HG03571 (cell line): ENCODE results near the gene ZFAND3.

Source experiments
- ATAC-seq: cut with Tn5 transposase; IDR thresholded peaks from one replicate; pipeline ENCODE4 v1.9.1; 2021; ENCODE audit not compliant: unreplicated experiment

The ZFAND3 gene

GRCh38 chr6:38077488-38078030 is 258.0 kb downstream of the ZFAND3 start:
- ATAC-seq: no peak

DNA sequence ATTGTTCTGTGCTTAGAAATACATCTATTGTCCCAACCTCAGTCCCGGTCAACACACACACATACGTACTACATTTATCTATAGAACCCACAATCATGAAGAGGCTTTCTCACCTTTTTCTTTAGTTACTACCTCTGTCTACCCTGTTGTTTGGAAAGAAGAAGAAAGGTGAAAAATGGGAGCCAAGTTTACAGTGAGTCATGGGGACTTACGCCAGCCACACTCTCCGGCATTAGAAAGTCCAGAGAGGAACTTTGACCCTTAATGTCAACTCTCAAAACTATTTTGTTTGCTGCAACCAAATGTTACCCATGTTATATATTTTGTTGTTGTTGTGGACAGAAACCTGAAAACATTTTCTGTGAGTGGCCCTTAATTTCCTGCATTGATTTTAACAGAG is 259.1 kb downstream of the ZFAND3 start:
- no peak for ATAC-seq

DNA sequence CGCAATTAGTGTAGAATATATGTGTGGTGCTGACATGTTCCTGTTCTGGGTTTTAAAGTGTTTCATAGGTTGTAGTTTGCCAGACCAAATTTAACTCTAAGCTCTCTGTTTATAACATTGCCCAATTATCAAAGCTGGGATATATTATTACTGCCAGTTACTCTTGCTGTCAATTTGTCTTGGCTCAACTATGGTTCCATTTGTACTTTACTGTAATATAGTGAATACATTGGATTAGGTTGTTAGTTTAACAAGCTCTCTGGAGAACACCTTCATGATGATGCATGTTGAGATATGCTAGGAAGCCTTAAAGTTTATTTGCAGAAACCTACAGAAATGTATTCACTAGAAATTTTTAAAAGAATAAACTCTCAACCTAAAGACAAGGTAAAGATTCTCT is 259.6 kb downstream of the ZFAND3 start:
- no peak for ATAC-seq

DNA sequence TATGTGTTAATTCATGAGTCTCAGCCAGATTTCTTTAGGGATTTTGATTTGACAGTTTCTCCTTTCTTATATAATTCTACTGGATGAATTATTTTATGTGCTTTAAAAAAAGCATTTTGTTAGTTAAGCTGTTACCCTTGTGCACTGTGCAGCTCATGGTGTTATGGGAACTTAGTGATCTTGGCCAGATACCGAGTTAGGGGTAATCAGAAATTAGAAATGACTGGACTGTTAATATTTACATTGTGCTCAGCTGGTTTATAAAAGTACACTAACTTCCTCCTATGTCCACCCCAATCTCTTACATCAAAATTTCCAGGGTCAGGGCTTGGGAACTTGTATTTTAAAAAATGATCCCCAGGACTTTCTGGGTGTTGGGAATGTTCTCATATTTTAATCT is 260.0 kb downstream of the ZFAND3 start:
- ATAC-seq: no peak

- no peak for ATAC-seq
Measured at GRCh38 chr6:38080360-38080759, 260.8 kb downstream of the ZFAND3 start.

GRCh38 chr6:38080889-38081288 is 261.4 kb downstream of the ZFAND3 start:
- no peak for ATAC-seq

DNA sequence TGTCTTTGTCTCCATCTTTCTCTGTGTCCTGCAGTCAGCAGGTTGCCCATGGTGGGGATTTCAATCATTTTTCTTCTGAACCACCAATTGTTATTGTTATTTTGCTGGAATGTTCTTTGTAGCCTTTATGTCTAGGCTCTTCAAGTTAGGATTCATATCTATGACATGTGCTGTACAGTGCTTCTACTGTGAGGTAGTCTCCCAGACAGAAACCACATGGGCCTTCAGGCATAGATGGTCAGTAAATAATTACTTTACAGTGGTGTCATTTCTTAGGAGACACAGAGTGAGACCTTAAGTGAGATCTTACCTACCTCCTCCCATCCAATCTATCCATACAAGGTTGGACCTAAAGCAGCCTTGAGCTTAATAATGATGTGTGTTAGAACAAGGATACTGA is 265.5 kb downstream of the ZFAND3 start:
- ATAC-seq: no peak

- no peak for ATAC-seq
Measured at GRCh38 chr6:38086346-38086745, 266.8 kb downstream of the ZFAND3 start.

- ATAC-seq: no peak
Measured at GRCh38 chr6:38088010-38088409, 268.5 kb downstream of the ZFAND3 start.

DNA sequence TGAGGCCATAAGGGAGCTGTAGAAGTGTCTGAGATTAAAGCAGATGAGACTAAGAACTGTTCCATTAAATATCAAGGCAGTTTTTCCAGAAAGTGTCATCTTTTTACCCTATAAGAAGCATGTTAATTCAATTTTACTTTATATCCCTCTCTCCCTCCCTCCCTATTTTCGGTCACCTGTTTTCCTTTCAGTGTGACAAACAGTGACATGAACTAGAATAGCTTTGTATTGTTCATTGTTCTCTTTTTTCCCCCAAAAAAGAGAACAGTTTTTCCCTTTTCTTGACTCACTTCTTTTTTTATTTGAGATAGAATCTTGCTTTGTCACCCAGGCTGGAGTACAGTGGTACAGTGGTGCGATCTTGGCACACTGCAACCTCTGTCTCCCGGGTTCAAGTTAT is 269.3 kb downstream of the ZFAND3 start:
- no peak for ATAC-seq

DNA sequence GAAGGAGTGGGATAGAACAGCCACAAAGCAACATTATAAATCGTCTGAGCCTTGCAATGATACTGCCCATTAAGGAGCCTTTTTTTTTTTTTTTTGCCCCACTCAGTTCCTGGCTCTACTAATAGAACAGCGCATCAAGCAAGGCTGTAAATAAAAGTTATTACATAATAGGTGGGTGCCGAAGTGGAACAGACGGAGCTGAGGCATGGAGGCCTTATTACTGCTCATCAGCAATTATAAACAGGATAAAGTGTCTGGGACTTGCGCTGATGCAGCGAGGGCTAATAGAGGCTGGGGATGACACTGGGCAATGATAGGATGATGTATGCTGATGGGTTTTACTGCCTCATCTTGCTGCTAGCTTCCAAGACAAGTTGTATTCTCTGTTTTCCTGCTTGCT is 272.1 kb downstream of the ZFAND3 start:
- ATAC-seq: no peak

DNA sequence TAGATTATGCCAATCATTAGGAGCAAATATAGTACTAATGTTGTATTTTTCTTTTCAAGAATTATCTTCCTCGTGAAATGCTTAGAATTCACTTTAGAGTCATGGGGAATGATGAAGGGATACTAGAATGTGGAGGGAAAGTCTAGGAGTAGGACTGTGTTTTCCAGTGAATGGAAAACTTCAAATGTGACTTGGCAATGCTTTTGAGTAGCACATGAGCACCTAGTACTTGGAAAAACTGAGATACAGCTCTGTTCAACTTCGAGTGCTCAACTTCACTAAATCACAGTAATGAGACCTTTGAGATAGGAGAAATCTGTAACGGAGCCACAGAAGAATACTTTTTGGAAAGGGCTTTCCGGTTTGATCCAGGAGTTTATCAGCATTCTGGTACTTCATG is 272.9 kb downstream of the ZFAND3 start:
- no peak for ATAC-seq

GRCh38 chr6:38092964-38093363 is 273.4 kb downstream of the ZFAND3 start:
- ATAC-seq: no peak

GRCh38 chr6:38095054-38095453 is 275.5 kb downstream of the ZFAND3 start:
- no peak for ATAC-seq

GRCh38 chr6:38099221-38099620 is 279.7 kb downstream of the ZFAND3 start:
- ATAC-seq: no peak

GRCh38 chr6:38100380-38100779 is 280.9 kb downstream of the ZFAND3 start:
- peak; percentile 48 for ATAC-seq

GRCh38 chr6:38103921-38104320 is 284.4 kb downstream of the ZFAND3 start:
- ATAC-seq: no peak

DNA sequence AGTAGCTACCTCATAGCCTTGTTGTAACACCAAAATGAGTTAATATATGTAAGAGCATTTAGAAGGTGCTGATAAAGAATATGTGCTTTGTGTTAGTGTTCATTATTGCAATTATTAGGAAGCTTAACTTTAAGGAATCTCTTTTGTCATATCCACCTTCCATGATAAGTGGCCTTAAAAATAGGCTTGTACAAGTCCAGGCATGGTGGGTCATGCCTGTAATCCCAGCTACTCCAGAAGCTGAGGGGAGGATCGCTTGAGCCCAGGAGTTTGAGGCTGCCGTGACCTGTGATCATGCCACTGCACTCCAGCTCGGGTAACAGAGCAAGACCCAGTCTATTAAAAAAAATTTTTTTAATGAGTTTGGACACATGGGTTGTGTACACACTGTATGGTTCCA is 285.5 kb downstream of the ZFAND3 start:
- no peak for ATAC-seq

DNA sequence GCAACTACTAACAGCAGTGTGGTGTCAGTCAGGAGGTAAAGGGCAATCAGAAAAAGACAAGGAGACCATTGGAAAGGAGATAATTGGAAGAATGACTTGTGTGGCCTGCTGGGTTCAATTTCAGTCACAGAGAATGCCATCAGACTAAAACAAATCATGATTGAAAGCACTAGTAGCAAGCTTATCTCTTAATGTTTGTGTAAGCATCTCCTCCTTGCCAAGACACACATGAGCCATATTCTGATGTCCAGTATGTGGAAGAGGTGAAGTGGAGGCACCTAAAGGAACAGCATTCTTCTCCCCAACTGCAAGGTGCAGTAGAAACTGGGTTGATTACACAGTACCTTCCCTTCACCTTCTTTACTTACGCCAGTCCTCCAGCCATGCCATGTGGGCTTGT is 287.5 kb downstream of the ZFAND3 start:
- no peak for ATAC-seq

- no peak for ATAC-seq
Measured at GRCh38 chr6:38110481-38110971, 291.0 kb downstream of the ZFAND3 start.

- ATAC-seq: no peak
Measured at GRCh38 chr6:38112181-38112580, 292.7 kb downstream of the ZFAND3 start.

DNA sequence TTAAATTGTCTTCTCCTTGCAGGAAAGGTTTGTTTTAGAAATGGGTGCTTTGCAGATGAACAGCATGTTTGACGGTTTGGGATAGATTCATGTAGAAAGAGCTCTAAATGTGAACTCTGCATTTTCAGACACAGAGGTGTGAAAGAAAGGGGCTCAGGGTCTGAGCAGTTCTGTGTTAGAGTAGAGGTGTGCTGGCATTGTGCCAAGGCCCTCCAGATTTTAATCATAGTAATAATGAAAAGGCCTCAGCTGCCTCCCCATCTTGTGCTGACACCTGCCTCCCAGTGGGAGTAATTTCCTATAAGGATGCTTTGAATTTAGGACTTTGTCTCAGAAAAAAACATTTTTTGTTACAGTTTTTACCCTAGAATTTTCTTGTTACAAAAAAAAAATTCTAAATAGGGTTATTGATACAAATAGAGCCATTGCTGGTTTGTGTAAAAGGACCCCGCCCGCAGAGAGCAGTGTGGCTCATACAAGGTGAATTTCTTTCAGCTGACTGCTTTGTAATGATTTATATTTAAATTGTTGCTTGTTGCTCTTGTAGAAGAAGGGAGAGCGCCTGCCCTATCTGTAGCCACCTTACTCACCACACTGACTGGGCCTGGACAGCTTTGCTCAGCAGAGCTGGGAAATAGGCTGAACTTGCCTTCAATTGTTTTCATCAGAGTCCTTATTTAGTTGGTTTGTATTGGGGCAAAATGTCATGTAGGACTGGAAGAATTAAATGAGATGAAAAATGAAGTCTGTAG is 294.5 kb downstream of the ZFAND3 start:
- no peak for ATAC-seq
